Measurements from ENCODE around the gene SLC9C1. TPM values are rescaled to one million over a fixed set of nuclear protein-coding genes. Genes with fewer than 3 reads are reported as not detected.

Gene SLC9C1
- total and polyA plus RNA-seq, 9 of the 15 experiments (the other 6 are each of a cell fraction or from before 2014, with no cell fraction given) = not detected

- TF ChIP-seq ZBTB9 (CRISPR knock-in tag; IDR thresholded peaks at IDR 0.05) = no peak
- no peak for TF ChIP-seq ZNF77 (CRISPR knock-in tag; IDR thresholded peaks at IDR 0.05)
- TF ChIP-seq REST (IDR thresholded peaks at IDR 0.05; ENCODE audit: borderline replicate concordance) = peak; percentile 14; the same call in 1 of the 2 replicates
- TF ChIP-seq REST (CRISPR knock-in tag; IDR thresholded peaks at IDR 0.05; ENCODE audit: low read depth) = no peak
- no peak for TF ChIP-seq ZNF785 (CRISPR knock-in tag; IDR thresholded peaks at IDR 0.05)
- TF ChIP-seq PBX2 (CRISPR knock-in tag; IDR thresholded peaks at IDR 0.05; ENCODE audit: low read depth) = no peak
- peak; percentile 86 for TF ChIP-seq PBX2 (tag; conservative IDR thresholded peaks at IDR 0.05; ENCODE audit: low read depth)
- TF ChIP-seq STAT6 (CRISPR knock-in tag; IDR thresholded peaks at IDR 0.05) = no peak
- no peak for TF ChIP-seq SAP30 (IDR thresholded peaks at IDR 0.05; ENCODE audit: borderline replicate concordance, insufficient read depth, low read depth, low read length, poor library complexity, severe bottlenecking)
- no peak for TF ChIP-seq PCBP2 (IDR thresholded peaks at IDR 0.05; ENCODE audit: low read depth, low read length, poor library complexity, severe bottlenecking)
- TF ChIP-seq ZNF146 (CRISPR knock-in tag; IDR thresholded peaks at IDR 0.05; ENCODE audit: unreplicated experiment) = no peak
Observed at GRCh38 chr3:112136959-112137693, 156.9 kb downstream of the SLC9C1 start (continued).
